Neural progenitor cell (in vitro differentiated cells): ENCODE data around the gene CAST.

Experiments used
- EZH2 ChIP-seq: fragments of 200-600 bp; sonication (generic); IDR thresholded peaks from 2 replicates; pipeline ENCODE4 v1.6.1; 2017; ENCODE audit warnings: antibody characterized with exemption, mild to moderate bottlenecking, moderate library complexity
- EZH2phosphoT487 ChIP-seq: fragments of 200-600 bp; sonication (generic); IDR thresholded peaks from 2 replicates; pipeline ENCODE4 v1.6.1; 2017; ENCODE audit warnings: antibody characterized with exemption
- TF ChIP-seq, protein P1 (sequence below): fragments of 200-600 bp; sonication (generic); IDR thresholded peaks from 2 replicates; pipeline ENCODE4 v1.5.1; 2017; ENCODE audit warnings: antibody characterized with exemption, mild to moderate bottlenecking

DNA sequence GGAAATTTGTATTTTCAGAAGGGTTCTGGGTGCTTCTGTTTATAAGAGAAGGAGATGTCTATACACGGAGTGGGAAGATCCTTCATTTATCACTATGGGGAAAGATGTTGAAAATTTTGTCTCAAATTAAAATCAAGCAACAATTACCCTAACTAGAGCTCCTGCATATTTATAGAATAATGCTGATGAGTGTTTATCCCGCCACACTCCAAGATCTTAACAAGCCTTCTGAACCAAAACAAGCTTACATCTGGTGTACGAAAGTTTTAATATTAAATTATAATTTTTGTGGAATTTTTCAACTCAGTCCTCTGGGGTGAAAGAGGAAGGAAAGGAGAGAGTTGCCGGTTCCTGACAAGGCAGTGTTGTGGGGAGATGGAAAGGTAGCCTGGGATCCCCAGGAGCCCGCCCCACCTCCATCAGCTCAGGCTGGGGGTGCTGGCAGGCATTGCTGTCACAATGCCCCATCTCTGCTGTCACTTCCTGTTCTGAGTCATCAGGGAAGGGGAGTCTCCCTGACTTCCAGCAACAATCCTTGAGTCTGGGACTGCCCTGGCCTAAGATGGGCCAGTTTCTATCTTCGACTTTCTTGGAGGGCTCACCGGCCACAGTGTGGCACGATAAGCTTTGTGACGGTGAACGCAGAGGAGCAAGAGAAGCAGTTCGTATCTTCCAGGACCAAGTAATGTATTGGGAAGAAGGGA, 81.0 kb downstream of the CAST start:
- no peak for TF ChIP-seq EZH2phosphoT487
- TF ChIP-seq, protein P1, sequence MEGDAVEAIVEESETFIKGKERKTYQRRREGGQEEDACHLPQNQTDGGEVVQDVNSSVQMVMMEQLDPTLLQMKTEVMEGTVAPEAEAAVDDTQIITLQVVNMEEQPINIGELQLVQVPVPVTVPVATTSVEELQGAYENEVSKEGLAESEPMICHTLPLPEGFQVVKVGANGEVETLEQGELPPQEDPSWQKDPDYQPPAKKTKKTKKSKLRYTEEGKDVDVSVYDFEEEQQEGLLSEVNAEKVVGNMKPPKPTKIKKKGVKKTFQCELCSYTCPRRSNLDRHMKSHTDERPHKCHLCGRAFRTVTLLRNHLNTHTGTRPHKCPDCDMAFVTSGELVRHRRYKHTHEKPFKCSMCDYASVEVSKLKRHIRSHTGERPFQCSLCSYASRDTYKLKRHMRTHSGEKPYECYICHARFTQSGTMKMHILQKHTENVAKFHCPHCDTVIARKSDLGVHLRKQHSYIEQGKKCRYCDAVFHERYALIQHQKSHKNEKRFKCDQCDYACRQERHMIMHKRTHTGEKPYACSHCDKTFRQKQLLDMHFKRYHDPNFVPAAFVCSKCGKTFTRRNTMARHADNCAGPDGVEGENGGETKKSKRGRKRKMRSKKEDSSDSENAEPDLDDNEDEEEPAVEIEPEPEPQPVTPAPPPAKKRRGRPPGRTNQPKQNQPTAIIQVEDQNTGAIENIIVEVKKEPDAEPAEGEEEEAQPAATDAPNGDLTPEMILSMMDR = no peak
- no peak for TF ChIP-seq EZH2
